H9 (cell line): ENCODE results near the gene MIB2. TPM values are rescaled to one million over a fixed set of nuclear protein-coding genes. Genes with fewer than 3 reads are reported as not detected.

Source experiments
- DNase-seq: peaks from one replicate; pipeline ENCODE4 v3.0.0-alpha.2; 2017
- H2AFZ ChIP-seq: one replicate; pipeline ENCODE4 v1.6.1; 2013; ENCODE audit warnings: mild to moderate bottlenecking, low read length, control low read depth, moderate library complexity
- H2AK5ac ChIP-seq: 2 replicates; pipeline ENCODE4 v1.6.1; 2013; ENCODE audit warnings: low read length, control low read depth, mixed read lengths; ENCODE audit not compliant: insufficient read length
- H2BK120ac ChIP-seq: one replicate; pipeline ENCODE4 v1.6.1; 2013; ENCODE audit warnings: low read depth, mild to moderate bottlenecking, low read length, control low read depth, inconsistent platforms; ENCODE audit not compliant: poor library complexity, severe bottlenecking
- H2BK12ac ChIP-seq: 2 replicates; pipeline ENCODE4 v1.6.1; 2013; ENCODE audit warnings: low read length, control low read depth, mixed read lengths, low read depth; ENCODE audit not compliant: insufficient read length
- H2BK15ac ChIP-seq: 2 replicates; pipeline ENCODE4 v1.6.1; 2013; ENCODE audit warnings: low read depth, low read length, control low read depth
- H2BK20ac ChIP-seq: one replicate; pipeline ENCODE4 v1.6.1; 2013; ENCODE audit warnings: low read depth, mild to moderate bottlenecking, low read length, control low read depth, inconsistent platforms; ENCODE audit not compliant: poor library complexity, severe bottlenecking
- H2BK5ac ChIP-seq: 2 replicates; pipeline ENCODE4 v1.6.1; 2013; ENCODE audit warnings: low read length, control low read depth, mixed read lengths; ENCODE audit not compliant: insufficient read length
- H3K14ac ChIP-seq: 2 replicates; pipeline ENCODE4 v1.6.1; 2013; ENCODE audit warnings: low read length, control low read depth; ENCODE audit not compliant: insufficient read depth
- H3K18ac ChIP-seq: 2 replicates; pipeline ENCODE4 v1.6.1; 2013; ENCODE audit warnings: low read depth, mild to moderate bottlenecking, mixed read lengths, low read length, control low read depth; ENCODE audit not compliant: insufficient read length
- H3K23ac ChIP-seq: 2 replicates; pipeline ENCODE4 v1.6.1; 2013; ENCODE audit warnings: low read length, control low read depth, mixed read lengths, low read depth; ENCODE audit not compliant: insufficient read length
- H3K23me2 ChIP-seq: 2 replicates; pipeline ENCODE4 v1.6.1; 2013; ENCODE audit warnings: low read depth, mild to moderate bottlenecking, mixed read lengths, low read length, control low read depth; ENCODE audit not compliant: insufficient read length, poor library complexity, severe bottlenecking
- H3K27ac ChIP-seq: 2 replicates; pipeline ENCODE4 v1.5.1; 2013; ENCODE audit warnings: low read length, control low read depth, mixed read lengths, low read depth; ENCODE audit not compliant: insufficient read length
- H3K27me3 ChIP-seq: 2 replicates; pipeline ENCODE4 v1.6.1; 2013; ENCODE audit warnings: low read length, control low read depth, inconsistent platforms; ENCODE audit not compliant: insufficient read depth
- H3K4ac ChIP-seq: 2 replicates; pipeline ENCODE4 v1.6.1; 2013; ENCODE audit warnings: low read depth, mild to moderate bottlenecking, control low read depth, inconsistent platforms, low read length, moderate library complexity
- H3K4me1 ChIP-seq: 2 replicates; pipeline ENCODE4 v1.6.1; 2013; ENCODE audit warnings: low read length, control low read depth, inconsistent platforms; ENCODE audit not compliant: insufficient read depth
- H3K4me2 ChIP-seq: 2 replicates; pipeline ENCODE4 v1.6.1; 2013; ENCODE audit warnings: low read length, control low read depth, mixed read lengths; ENCODE audit not compliant: insufficient read length, insufficient read depth
- H3K56ac ChIP-seq: 2 replicates; pipeline ENCODE4 v1.6.1; 2013; ENCODE audit warnings: low read depth, mild to moderate bottlenecking, mixed read lengths, low read length, control low read depth; ENCODE audit not compliant: insufficient read length
- H3K79me1 ChIP-seq: 2 replicates; pipeline ENCODE4 v1.6.1; 2013; ENCODE audit warnings: low read depth, mild to moderate bottlenecking, moderate library complexity, low read length, control low read depth, inconsistent platforms; ENCODE audit not compliant: insufficient read depth, poor library complexity, severe bottlenecking
- H3K79me2 ChIP-seq: 2 replicates; pipeline ENCODE4 v1.6.1; 2013; ENCODE audit warnings: low read length, control low read depth, inconsistent platforms; ENCODE audit not compliant: insufficient read depth
- H3K9ac ChIP-seq: 2 replicates; pipeline ENCODE4 v1.6.1; 2013; ENCODE audit warnings: low read length, control low read depth, mixed read lengths; ENCODE audit not compliant: insufficient read length; ENCODE audit errors: extremely low read depth
- H3K9me3 ChIP-seq: one replicate; pipeline ENCODE4 v1.6.1; 2013; ENCODE audit warnings: low read depth, low read length, inconsistent platforms; ENCODE audit not compliant: control insufficient read depth
- H3T11ph ChIP-seq: one replicate; pipeline ENCODE4 v1.6.1; 2013; ENCODE audit warnings: mild to moderate bottlenecking, low read length, control low read depth, inconsistent platforms
- H4K20me1 ChIP-seq: one replicate; pipeline ENCODE4 v1.6.1; 2013; ENCODE audit not compliant: control insufficient read depth, insufficient read length, insufficient read depth
- H4K5ac ChIP-seq: 2 replicates; pipeline ENCODE4 v1.6.1; 2013; ENCODE audit warnings: low read depth, mild to moderate bottlenecking, mixed read lengths, low read length, control low read depth; ENCODE audit not compliant: insufficient read length
- H4K8ac ChIP-seq: replicated peaks from 2 replicates; pipeline ENCODE4 v1.6.1; 2013; ENCODE audit warnings: low read length, control low read depth, mixed read lengths, low read depth; ENCODE audit not compliant: insufficient read length
- H4K91ac ChIP-seq: 2 replicates; pipeline ENCODE4 v1.6.1; 2013; ENCODE audit warnings: low read depth, mild to moderate bottlenecking, moderate library complexity, mixed read lengths, low read length, control low read depth; ENCODE audit not compliant: insufficient read length
- H3K27ac Mint-ChIP-seq, 3 experiments: 2 replicates in 2 of 3; 3 replicates in 1 of 3; pipeline ENCODE4 v1.8.0; 2020 to 2021; ENCODE audit warnings: mixed read lengths in 3 of 3, mild to moderate bottlenecking in 1 of 3, moderate library complexity in 1 of 3
- H3K27me3 Mint-ChIP-seq: 2 replicates; pipeline ENCODE4 v1.8.0; 2021; ENCODE audit warnings: low read depth, mild to moderate bottlenecking, moderate library complexity, mixed read lengths
- H3K36me3 Mint-ChIP-seq, 3 experiments: 2 replicates in 2 of 3; 3 replicates in 1 of 3; pipeline ENCODE4 v1.8.0; 2020 to 2021; ENCODE audit warnings: low read depth in 3 of 3, mixed read lengths in 3 of 3; ENCODE audit not compliant: insufficient read depth in 1 of 3
- H3K4me1 Mint-ChIP-seq, 2 experiments: 2 replicates each; pipeline ENCODE4 v1.8.0; 2020; ENCODE audit warnings: mixed read lengths in 2 of 2
- H3K4me3 Mint-ChIP-seq, 2 experiments: 2 replicates in 1 of 2; 3 replicates in 1 of 2; pipeline ENCODE4 v1.8.0; 2020 to 2021; ENCODE audit warnings: mild to moderate bottlenecking in 2 of 2, mixed read lengths in 2 of 2, moderate library complexity in 1 of 2
- H3K9me3 Mint-ChIP-seq, 2 experiments: 2 replicates in 1 of 2; 3 replicates in 1 of 2; pipeline ENCODE4 v1.8.0; 2020; ENCODE audit warnings: mild to moderate bottlenecking in 2 of 2, mixed read lengths in 2 of 2, moderate library complexity in 1 of 2
- WGBS: extraction: QIAGEN DNeasy Blood & Tissue Kit; methylation state at CpG from one replicate; pipeline ENCODE4 v1.1.7; 2013; ENCODE audit warnings: missing lambda C conversion rate, low lambda C conversion rate, mixed read lengths; ENCODE audit not compliant: insufficient read length; ENCODE audit errors: extremely low coverage; 5-methylcytosine and 5-hydroxymethylcytosine counted together
- total RNA-seq: library from RNA; stranded (reverse); gene quantifications from 2 replicates; pipeline ENCODE4 v1.2.1, GENCODE V29; 2021
- TF ChIP-seq, protein P1 (sequence below): fragments of 200-600 bp; sonication (generic); conservative IDR thresholded peaks from 3 replicates; pipeline ENCODE4 v1.8.0; 2021; ENCODE audit warnings: antibody characterized with exemption, mild to moderate bottlenecking

Gene MIB2
- total RNA-seq, 1 experiment from 2014 or later, result 77.8 TPM

DNA sequence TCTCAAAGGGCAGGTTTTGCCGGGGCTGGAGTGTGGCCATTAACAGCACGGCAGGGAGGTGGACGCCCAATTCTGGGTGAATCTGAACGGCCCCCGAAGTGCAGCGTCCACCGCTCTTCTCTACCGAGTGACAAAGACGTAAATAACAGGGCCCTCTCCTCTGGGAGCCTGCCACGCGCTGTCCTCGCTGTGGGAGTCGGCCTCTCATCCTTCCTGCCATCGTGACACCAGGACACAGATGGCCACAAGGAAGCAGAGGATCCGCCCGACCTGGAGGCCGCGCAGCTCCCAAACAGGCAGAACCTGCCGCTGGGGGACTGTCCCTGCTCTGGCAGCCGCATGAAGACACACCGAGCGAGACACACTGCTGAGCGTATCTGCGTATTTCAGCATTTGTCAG, 55.6 kb downstream of the MIB2 start:
- Histone ChIP-seq H3K18ac (no peak overlapping the region), H4K8ac (no peak overlapping the region), H3K9ac (no peak overlapping the region), H3K4ac (no peak overlapping the region), H3K56ac (no peak overlapping the region), H4K5ac (no peak overlapping the region), H3K79me1 (no peaks in the 10 kb centered on the region), H2BK5ac (no peak overlapping the region), H2BK120ac (no peak overlapping the region), H3K14ac (no peak overlapping the region), H3K27ac (no peak overlapping the region), H3K9me3 (no peaks in the 10 kb centered on the region), H2AFZ (no peak overlapping the region), H4K20me1 (no peaks in the 10 kb centered on the region), H3K27me3 (no peaks in the 10 kb centered on the region), H3K4me2 (no peak overlapping the region), H3K23ac (no peak overlapping the region), H2BK15ac (no peak overlapping the region), H3K79me2 (no peaks in the 10 kb centered on the region), H3T11ph (no peak overlapping the region), H2BK20ac (no peak overlapping the region), H2AK5ac (no peak overlapping the region), H3K23me2 (no peaks in the 10 kb centered on the region), H3K4me1 (no peaks in the 10 kb centered on the region), H2BK12ac (no peak overlapping the region), H4K91ac (no peak overlapping the region)
- TF ChIP-seq, protein P1, sequence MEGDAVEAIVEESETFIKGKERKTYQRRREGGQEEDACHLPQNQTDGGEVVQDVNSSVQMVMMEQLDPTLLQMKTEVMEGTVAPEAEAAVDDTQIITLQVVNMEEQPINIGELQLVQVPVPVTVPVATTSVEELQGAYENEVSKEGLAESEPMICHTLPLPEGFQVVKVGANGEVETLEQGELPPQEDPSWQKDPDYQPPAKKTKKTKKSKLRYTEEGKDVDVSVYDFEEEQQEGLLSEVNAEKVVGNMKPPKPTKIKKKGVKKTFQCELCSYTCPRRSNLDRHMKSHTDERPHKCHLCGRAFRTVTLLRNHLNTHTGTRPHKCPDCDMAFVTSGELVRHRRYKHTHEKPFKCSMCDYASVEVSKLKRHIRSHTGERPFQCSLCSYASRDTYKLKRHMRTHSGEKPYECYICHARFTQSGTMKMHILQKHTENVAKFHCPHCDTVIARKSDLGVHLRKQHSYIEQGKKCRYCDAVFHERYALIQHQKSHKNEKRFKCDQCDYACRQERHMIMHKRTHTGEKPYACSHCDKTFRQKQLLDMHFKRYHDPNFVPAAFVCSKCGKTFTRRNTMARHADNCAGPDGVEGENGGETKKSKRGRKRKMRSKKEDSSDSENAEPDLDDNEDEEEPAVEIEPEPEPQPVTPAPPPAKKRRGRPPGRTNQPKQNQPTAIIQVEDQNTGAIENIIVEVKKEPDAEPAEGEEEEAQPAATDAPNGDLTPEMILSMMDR, result no peak
- DNase-seq, result no peak
- no CpG with 5 or more reads among the region's 24 CpGs for WGBS
- H3K4me3 Mint-ChIP-seq, result no peak overlapping the region
- no peaks in the 10 kb centered on the region for H3K9me3 Mint-ChIP-seq
- peaks cover 10 to 49% (median 44%) of the 10 kb centered on the region in 3 experiments; a peak in 6 of 7 replicates for H3K36me3 Mint-ChIP-seq
- no peak overlapping the region for H3K27ac Mint-ChIP-seq
- no peaks in the 10 kb centered on the region for H3K27me3 Mint-ChIP-seq
- H3K4me1 Mint-ChIP-seq, result no peaks in the 10 kb centered on the region
